HEK293T (cell line): Measurements from ENCODE around the gene RABGAP1L.

Experiments used
- CTCF ChIA-PET: fragments of 350-600 bp; formaldehyde crosslinking; extraction: SDS; loops from one replicate; lab custom pipeline; 2021; ENCODE audit warnings: antibody characterized with exemption, inconsistent platforms; lab: Yijun Ruan, JAX
- POLR2A ChIA-PET: fragments of 350-600 bp; formaldehyde crosslinking; extraction: SDS; loops from one replicate; lab custom pipeline; 2020; ENCODE audit warnings: antibody characterized with exemption, inconsistent platforms; lab: Yijun Ruan, JAX
- DNase-seq: peaks from one replicate; pipeline ENCODE4 v3.0.0; 2012; ENCODE audit warnings: mixed read lengths; ENCODE audit errors: extremely low spot score
- ARNT ChIP-seq: fragments of 450-650 bp; IDR thresholded peaks from 2 replicates; pipeline ENCODE4 v1.6.1; 2017; ENCODE audit warnings: mild to moderate bottlenecking
- BHLHE40 ChIP-seq: fragments of 450-650 bp; IDR thresholded peaks from 2 replicates; pipeline ENCODE4 v1.6.1; 2016; ENCODE audit warnings: mild to moderate bottlenecking, moderate library complexity, borderline replicate concordance
- CTBP1 ChIP-seq: fragments of 450-650 bp; IDR thresholded peaks from 2 replicates; pipeline ENCODE4 v1.6.1; 2016; ENCODE audit warnings: borderline replicate concordance
- ELF4 ChIP-seq: fragments of 450-650 bp; IDR thresholded peaks from 2 replicates; pipeline ENCODE4 v1.6.1; 2017; ENCODE audit warnings: antibody characterized with exemption
- FOXA1 ChIP-seq: fragments of 450-650 bp; IDR thresholded peaks from 2 replicates; pipeline ENCODE4 v1.6.1; 2016; ENCODE audit warnings: mild to moderate bottlenecking
- FOXK2 ChIP-seq: fragments of 450-650 bp; IDR thresholded peaks from 2 replicates; pipeline ENCODE4 v1.6.1; 2016; ENCODE audit warnings: mild to moderate bottlenecking
- FOXM1 ChIP-seq: fragments of 450-650 bp; IDR thresholded peaks from 2 replicates; pipeline ENCODE4 v1.6.1; 2017; ENCODE audit warnings: mild to moderate bottlenecking, borderline replicate concordance
- HDGF ChIP-seq: fragments of 450-650 bp; IDR thresholded peaks from 2 replicates; pipeline ENCODE4 v1.6.1; 2017; ENCODE audit warnings: antibody characterized with exemption, borderline replicate concordance
- L3MBTL2 ChIP-seq: fragments of 450-650 bp; conservative IDR thresholded peaks from 2 replicates; pipeline ENCODE4 v1.6.1; 2016; ENCODE audit warnings: mild to moderate bottlenecking
- LEF1 ChIP-seq: fragments of 450-650 bp; IDR thresholded peaks from 2 replicates; pipeline ENCODE4 v1.6.1; 2017; ENCODE audit warnings: mild to moderate bottlenecking, borderline replicate concordance
- NFRKB ChIP-seq: fragments of 450-650 bp; IDR thresholded peaks from 2 replicates; pipeline ENCODE4 v1.6.1; 2016; ENCODE audit warnings: mild to moderate bottlenecking, moderate library complexity
- SP1 ChIP-seq: fragments of 450-650 bp; IDR thresholded peaks from 2 replicates; pipeline ENCODE4 v1.6.1; 2017
- SUZ12 ChIP-seq: fragments of 450-650 bp; IDR thresholded peaks from 2 replicates; pipeline ENCODE4 v1.6.1; 2016; ENCODE audit warnings: mild to moderate bottlenecking
- TARDBP ChIP-seq: fragments of 450-650 bp; IDR thresholded peaks from 2 replicates; pipeline ENCODE4 v1.6.1; 2016
- ZNF384 ChIP-seq: fragments of 450-650 bp; IDR thresholded peaks from 2 replicates; pipeline ENCODE4 v1.6.1; 2016
- TF ChIP-seq, protein P1 (sequence below): fragments of 450-650 bp; IDR thresholded peaks from 2 replicates; pipeline ENCODE4 v1.6.1; 2016

Gene RABGAP1L

DNA sequence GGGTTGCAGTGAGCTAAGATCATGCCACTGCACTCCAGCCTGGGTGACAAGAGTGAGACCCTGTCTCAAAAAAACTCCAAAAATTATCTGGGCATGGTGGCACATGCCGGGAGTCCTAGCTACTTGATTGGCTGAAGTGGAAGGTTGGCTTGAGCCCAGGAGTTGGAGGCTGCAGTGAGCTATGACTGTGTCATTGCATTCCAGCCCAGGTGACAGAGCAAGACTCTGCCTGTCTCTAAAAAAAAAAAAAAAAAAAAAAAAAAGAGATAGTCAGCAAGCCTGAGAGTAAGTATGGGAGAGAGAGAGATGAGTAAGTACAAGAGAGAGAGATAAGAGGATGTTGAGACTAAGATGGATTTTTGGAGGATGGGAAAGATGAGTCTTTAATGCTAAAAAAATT is 659.6 kb downstream of the RABGAP1L start:
- CTCF ChIA-PET: no interaction called here
- POLR2A ChIA-PET: no interaction called here

DNA sequence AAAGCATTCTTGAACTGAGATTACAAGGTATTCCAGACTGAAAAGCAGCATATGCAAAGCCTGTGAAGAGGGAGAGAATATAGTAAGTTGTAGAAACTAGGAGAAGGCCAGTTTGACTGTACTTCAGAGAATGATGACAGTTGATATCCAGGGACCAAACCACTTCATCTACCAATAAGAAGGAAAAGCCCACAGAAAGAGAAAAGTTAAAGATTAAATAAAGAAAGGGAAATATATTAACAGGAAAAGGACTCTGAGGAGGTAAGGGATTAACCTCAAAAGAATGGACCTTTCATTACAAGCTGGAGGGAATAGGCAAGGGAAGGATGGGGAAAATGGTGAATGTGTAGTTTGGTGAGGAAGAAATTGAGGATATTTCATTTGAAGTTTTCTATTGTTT is 660.3 kb downstream of the RABGAP1L start:
- no peak for DNase-seq
- TF ChIP-seq SUZ12: no peak
- no peak for TF ChIP-seq SP1
- no peak for TF ChIP-seq LEF1
- no peak for TF ChIP-seq CTBP1
- TF ChIP-seq, protein P1, sequence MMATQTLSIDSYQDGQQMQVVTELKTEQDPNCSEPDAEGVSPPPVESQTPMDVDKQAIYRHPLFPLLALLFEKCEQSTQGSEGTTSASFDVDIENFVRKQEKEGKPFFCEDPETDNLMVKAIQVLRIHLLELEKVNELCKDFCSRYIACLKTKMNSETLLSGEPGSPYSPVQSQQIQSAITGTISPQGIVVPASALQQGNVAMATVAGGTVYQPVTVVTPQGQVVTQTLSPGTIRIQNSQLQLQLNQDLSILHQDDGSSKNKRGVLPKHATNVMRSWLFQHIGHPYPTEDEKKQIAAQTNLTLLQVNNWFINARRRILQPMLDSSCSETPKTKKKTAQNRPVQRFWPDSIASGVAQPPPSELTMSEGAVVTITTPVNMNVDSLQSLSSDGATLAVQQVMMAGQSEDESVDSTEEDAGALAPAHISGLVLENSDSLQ: no peak
- TF ChIP-seq L3MBTL2: no peak
- TF ChIP-seq FOXA1: no peak
- TF ChIP-seq HDGF: no peak
- TF ChIP-seq FOXM1: no peak
- no peak for TF ChIP-seq NFRKB
- no peak for TF ChIP-seq ARNT
- TF ChIP-seq FOXK2: no peak
- no peak for TF ChIP-seq TARDBP
- no peak for TF ChIP-seq ZNF384
- no peak for TF ChIP-seq ELF4
- no peak for TF ChIP-seq BHLHE40
- ChIA-PET CTCF (no interaction called here), POLR2A (no interaction called here)

More for the DNA sequence above, 659.6 kb downstream of the RABGAP1L start:
- no peak for DNase-seq
- TF ChIP-seq HDGF (no peak), ARNT (no peak), FOXK2 (no peak), FOXA1 (no peak)

DNA sequence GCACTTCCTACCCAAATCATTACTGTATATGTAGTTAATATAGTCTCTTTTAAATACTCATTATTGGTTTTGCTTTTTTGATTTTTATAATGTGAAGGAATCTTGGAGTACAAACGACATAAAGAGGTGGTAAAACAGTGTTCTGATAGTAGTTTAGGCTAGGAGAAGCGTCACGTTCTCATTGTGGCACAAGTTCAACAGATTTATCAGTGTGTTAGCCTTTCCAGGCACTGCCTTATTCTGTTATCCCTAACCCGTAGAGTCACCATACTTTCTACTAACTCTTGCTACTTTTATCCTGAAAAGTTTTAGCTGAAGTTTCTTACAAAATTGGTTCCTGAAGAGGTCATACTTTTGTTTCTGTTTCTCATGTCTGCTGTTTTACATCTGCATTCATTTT is 665.8 kb downstream of the RABGAP1L start:
- POLR2A ChIA-PET: no interaction called here
- no peak for DNase-seq
- TF ChIP-seq FOXA1 (no peak), L3MBTL2 (no peak), SP1 (no peak), BHLHE40 (no peak), FOXM1 (no peak), HDGF (no peak), FOXK2 (no peak), CTBP1 (no peak), ELF4 (no peak), NFRKB (no peak)
- CTCF ChIA-PET: no interaction called here

DNA sequence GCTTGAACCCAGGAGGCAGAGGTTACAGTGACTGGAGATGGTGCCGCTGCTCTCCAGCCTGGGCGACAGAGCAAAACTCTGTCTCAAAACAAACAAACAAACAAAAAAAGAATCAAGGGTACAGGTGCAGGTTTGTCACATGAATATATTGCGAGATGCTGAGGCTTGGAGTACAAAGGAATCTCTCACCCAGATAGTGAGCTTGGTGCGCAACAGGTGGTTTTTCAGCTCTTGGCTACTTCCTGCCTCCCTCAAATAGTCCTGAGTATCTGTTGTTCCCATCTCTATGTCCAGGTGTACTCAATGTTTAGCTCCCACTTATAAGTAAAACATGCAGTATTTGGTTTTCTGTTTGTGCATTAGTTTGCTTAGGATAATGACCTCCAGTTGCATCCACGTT is 666.5 kb downstream of the RABGAP1L start:
- TF ChIP-seq CTBP1 (no peak), ZNF384 (no peak), FOXK2 (no peak), LEF1 (no peak), ELF4 (no peak)
- POLR2A ChIA-PET: no interaction called here
- CTCF ChIA-PET: no interaction called here
- no peak for DNase-seq

DNA sequence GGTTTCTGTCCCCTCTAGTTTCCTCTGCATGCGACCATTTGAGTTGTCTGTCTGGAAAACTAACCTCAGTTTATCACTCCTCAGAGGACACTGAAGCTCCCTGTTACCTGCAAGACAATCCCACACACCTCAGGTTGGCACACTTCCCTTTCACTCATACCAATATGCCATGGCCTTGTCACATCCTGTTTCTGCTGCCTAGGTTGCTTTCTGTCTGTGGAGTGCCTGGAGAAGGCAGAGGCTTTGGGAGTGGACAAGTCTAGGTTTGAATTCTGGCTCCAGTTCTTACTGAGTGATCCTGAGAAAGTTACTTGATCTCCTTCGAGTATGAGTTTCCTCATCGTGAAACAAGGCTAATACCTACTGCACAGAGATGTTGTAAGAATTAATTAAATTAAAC is 668.9 kb downstream of the RABGAP1L start:
- DNase-seq: no peak
- no peak for TF ChIP-seq HDGF
- TF ChIP-seq ELF4: no peak
- TF ChIP-seq FOXM1: no peak
- no peak for TF ChIP-seq FOXA1
- no peak for TF ChIP-seq TARDBP
- TF ChIP-seq ZNF384: no peak
- no peak for TF ChIP-seq FOXK2
- no peak for TF ChIP-seq CTBP1
- TF ChIP-seq, protein P1: no peak
- TF ChIP-seq SP1: no peak
- TF ChIP-seq ARNT: no peak
- TF ChIP-seq L3MBTL2: no peak
- no peak for TF ChIP-seq LEF1
- CTCF ChIA-PET: no interaction called here
- POLR2A ChIA-PET: no interaction called here

DNA sequence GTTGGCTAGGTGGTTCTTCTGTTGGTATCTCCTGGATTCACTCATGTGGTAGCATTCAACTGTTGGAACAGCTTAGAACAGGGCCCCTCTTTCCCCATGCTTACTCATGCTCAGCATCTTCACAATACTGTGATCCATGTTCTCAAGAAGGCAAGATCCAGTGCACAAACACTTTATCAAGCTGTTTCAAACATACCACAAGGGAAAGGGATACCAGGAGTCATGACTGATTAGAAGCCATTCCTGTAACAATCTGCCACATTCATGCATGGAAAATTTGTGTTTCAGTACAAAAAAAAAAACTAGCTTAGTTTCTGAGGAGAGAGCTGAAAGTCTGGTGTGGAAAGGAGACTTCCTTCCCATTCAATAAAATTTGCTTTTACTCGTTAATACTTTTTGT is 670.7 kb downstream of the RABGAP1L start:
- TF ChIP-seq SUZ12: no peak
- TF ChIP-seq ELF4: no peak
- TF ChIP-seq FOXA1: no peak
- CTCF ChIA-PET: no interaction called here
- DNase-seq: no peak
- POLR2A ChIA-PET: no interaction called here

DNA sequence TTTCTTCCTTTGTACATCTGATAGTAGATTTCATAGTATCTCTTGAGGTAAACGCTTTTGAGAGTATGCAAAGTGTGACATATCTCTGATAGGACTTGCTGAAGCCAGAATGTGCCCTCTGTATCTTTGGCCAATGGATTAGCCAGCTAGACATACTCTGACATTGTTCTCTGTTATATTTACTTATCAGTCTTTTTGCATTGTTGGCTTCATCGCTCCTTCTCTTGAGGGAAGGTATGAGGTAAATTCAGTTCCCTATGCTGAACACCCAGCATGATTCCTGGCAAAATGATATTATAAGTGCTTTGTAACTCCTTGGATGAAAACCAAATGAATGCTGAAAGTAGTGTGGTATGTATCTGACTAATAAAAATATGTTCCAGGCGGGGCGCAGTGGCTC is 677.2 kb downstream of the RABGAP1L start:
- TF ChIP-seq SP1: no peak
- TF ChIP-seq CTBP1: no peak
- TF ChIP-seq FOXK2: no peak
- no peak for TF ChIP-seq L3MBTL2
- no peak for TF ChIP-seq ARNT
- TF ChIP-seq FOXM1: no peak
- TF ChIP-seq FOXA1: no peak
- no peak for TF ChIP-seq LEF1
- no peak for TF ChIP-seq ELF4
- CTCF ChIA-PET: no interaction called here

DNA sequence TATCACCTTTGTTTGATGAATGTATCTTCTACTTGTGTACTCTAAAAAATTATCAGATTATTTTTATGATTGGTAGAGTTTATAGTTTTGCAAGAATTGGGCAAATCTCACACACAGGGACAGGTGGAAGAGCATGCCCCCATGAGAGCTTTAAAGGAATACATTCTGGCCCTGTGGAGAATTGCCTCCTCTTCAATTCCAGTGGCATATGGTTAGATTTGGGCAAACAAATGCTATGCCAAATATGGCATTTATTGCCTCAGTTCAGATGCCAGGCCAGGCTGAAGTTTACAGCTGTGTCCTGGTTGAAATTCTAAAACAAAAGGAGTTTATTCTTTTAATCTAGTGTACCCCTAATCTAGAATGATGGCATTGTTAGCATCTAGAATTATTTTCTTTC is 678.1 kb downstream of the RABGAP1L start:
- TF ChIP-seq ZNF384 (no peak), CTBP1 (no peak), FOXM1 (no peak), BHLHE40 (no peak), HDGF (no peak)
- CTCF ChIA-PET: no interaction called here
- no peak for DNase-seq
- POLR2A ChIA-PET: no interaction called here

More for the DNA sequence above, 677.2 kb downstream of the RABGAP1L start:
- no peak for DNase-seq
- POLR2A ChIA-PET: no interaction called here
